HUDEP-2 (cell line): ENCODE data around the gene ITSN1.
"Not testable (repeated sequence)": the region's sequence is repeated elsewhere in the genome, so short reads cannot be mapped to it uniquely, and the experiment has no call there.

ENCODE experiments used
- DNase-seq, 76 experiments: peaks; one replicate each; lab custom pipeline; 2025; ENCODE audit not compliant: unreplicated experiment in 76 of 76; lab: John Stamatoyannopoulos, UW

ITSN1 gene

GRCh38 chr21:33914188-33914587 is 271.9 kb downstream of the ITSN1 start:
- peak in 6 of 76 experiments; percentile 6 to 29 (median 14) for DNase-seq

GRCh38 chr21:33915368-33916199 is 273.3 kb downstream of the ITSN1 start, which contains the start of gene ATP5PO:
ATP5PO (minus strand) TSS chr21:33915804; CDS start chr21:33915763, 41 bp downstream.
- peak; percentile 58 to 99 (median 97) for DNase-seq

- no peak for DNase-seq
Observed at GRCh38 chr21:33916200-33916567, 273.9 kb downstream of the ITSN1 start.

GRCh38 chr21:33917421-33917820 is 275.1 kb downstream of the ITSN1 start:
- DNase-seq, result no peak

- peak in 66 of 76 experiments; percentile 4 to 89 (median 68) for DNase-seq
Observed at GRCh38 chr21:33924079-33924765, 281.9 kb downstream of the ITSN1 start.

GRCh38 chr21:33924766-33925100 is 282.4 kb downstream of the ITSN1 start:
- DNase-seq, result no peak

- DNase-seq, result not testable (repeated sequence)
Observed at GRCh38 chr21:33926248-33926647, 283.9 kb downstream of the ITSN1 start.

- not testable (repeated sequence) for DNase-seq
Observed at GRCh38 chr21:33931052-33931798, 288.9 kb downstream of the ITSN1 start.

- DNase-seq, result no peak
Observed at GRCh38 chr21:33931799-33932390, 289.6 kb downstream of the ITSN1 start.

GRCh38 chr21:33932731-33933130 is 290.4 kb downstream of the ITSN1 start:
- DNase-seq, result no peak

- DNase-seq, result no peak
Observed at GRCh38 chr21:33936301-33937038, 294.2 kb downstream of the ITSN1 start.

- no peak for DNase-seq
Observed at GRCh38 chr21:33937146-33937545, 294.8 kb downstream of the ITSN1 start.

GRCh38 chr21:33937931-33938339 is 295.6 kb downstream of the ITSN1 start:
- DNase-seq, result no peak

- no peak for DNase-seq
Observed at GRCh38 chr21:33938381-33938780, 296.1 kb downstream of the ITSN1 start.

GRCh38 chr21:33939226-33939625 is 296.9 kb downstream of the ITSN1 start:
- DNase-seq, result no peak

GRCh38 chr21:33940164-33940880 is 298.0 kb downstream of the ITSN1 start:
- DNase-seq, result no peak

- DNase-seq, result no peak
Observed at GRCh38 chr21:33940881-33941245, 298.6 kb downstream of the ITSN1 start.

- no peak for DNase-seq
Observed at GRCh38 chr21:33942426-33942825, 300.1 kb downstream of the ITSN1 start.

- no peak for DNase-seq
Observed at GRCh38 chr21:33943293-33943692, 301.0 kb downstream of the ITSN1 start.
